ENCODE data around the gene TNFSF18. TPM values are rescaled to one million over a fixed set of nuclear protein-coding genes. Genes with fewer than 3 reads are reported as not detected.

Gene TNFSF18
- not detected for total RNA-seq

DNA sequence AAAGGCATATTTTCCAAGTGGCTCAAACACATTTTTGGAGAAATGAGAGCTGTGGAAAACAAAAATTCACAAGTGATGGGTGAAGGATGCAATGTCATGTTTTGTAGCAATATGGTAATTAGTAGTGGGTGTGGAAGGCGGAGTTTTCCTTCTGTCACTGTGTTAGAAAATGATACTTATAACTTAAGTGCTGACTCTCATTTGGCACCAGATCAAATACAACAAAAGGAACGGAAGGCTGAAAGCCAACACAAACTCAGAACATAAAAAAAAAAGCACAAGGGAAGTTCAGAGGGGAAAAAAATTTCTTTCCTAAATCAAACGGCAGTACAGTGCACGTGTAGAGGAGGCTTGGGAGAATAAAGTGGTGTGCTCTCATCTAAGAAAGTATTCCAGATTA, at the start of gene TNFSF18:
Gene TNFSF18, minus strand, starts transcription at position 77 of the 400 bp plus-strand sequence. Its CDS starts 45 bp downstream, at position 32.
- Histone ChIP-seq H3K27me3 (no peaks in the 10 kb centered on the region), H3K9me3 (no peaks in the 10 kb centered on the region), H3K4me1 (peaks cover 0 to 5% of the 10 kb centered on the region in 2 donors), H3K36me3 (no peaks in the 10 kb centered on the region), H3K27ac (no peak within 1 kb of the TSS), H3K4me3 (no peak within 1 kb of the TSS)
- DNase-seq (ENCODE audit: low spot score): no peak
- TF ChIP-seq, protein P1, sequence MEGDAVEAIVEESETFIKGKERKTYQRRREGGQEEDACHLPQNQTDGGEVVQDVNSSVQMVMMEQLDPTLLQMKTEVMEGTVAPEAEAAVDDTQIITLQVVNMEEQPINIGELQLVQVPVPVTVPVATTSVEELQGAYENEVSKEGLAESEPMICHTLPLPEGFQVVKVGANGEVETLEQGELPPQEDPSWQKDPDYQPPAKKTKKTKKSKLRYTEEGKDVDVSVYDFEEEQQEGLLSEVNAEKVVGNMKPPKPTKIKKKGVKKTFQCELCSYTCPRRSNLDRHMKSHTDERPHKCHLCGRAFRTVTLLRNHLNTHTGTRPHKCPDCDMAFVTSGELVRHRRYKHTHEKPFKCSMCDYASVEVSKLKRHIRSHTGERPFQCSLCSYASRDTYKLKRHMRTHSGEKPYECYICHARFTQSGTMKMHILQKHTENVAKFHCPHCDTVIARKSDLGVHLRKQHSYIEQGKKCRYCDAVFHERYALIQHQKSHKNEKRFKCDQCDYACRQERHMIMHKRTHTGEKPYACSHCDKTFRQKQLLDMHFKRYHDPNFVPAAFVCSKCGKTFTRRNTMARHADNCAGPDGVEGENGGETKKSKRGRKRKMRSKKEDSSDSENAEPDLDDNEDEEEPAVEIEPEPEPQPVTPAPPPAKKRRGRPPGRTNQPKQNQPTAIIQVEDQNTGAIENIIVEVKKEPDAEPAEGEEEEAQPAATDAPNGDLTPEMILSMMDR (IDR thresholded peaks at IDR 0.05): no peak

GRCh38 chr1:173099166-173099565, 48.4 kb upstream of the TNFSF18 start:
- no peaks in the 10 kb centered on the region for H3K4me1 ChIP-seq
- TF ChIP-seq, protein P1 (IDR thresholded peaks at IDR 0.05): no peak
- H3K27me3 ChIP-seq: no peaks in the 10 kb centered on the region
- no peak overlapping the region for H3K27ac ChIP-seq
- DNase-seq (ENCODE audit: low spot score): no peak
- H3K4me3 ChIP-seq: no peak overlapping the region
- H3K36me3 ChIP-seq: no peaks in the 10 kb centered on the region
- H3K9me3 ChIP-seq: peaks cover 5 to 16% of the 10 kb centered on the region in 2 donors

- no peaks in the 10 kb centered on the region for H3K27me3 ChIP-seq
- TF ChIP-seq, protein P1 (IDR thresholded peaks at IDR 0.05): no peak
- H3K27ac ChIP-seq: no peak overlapping the region
- no peak overlapping the region for H3K4me3 ChIP-seq
- H3K4me1 ChIP-seq: no peaks in the 10 kb centered on the region
- H3K36me3 ChIP-seq: no peaks in the 10 kb centered on the region
- peaks cover under 1 to 9% of the 10 kb centered on the region in 2 donors for H3K9me3 ChIP-seq
- DNase-seq (ENCODE audit: low spot score): no peak
Measured at GRCh38 chr1:173098117-173098516, 47.4 kb upstream of the TNFSF18 start.

GRCh38 chr1:173097001-173097400, 46.3 kb upstream of the TNFSF18 start:
- Histone ChIP-seq H3K9me3 (no peaks in the 10 kb centered on the region), H3K27ac (no peak overlapping the region)

DNA sequence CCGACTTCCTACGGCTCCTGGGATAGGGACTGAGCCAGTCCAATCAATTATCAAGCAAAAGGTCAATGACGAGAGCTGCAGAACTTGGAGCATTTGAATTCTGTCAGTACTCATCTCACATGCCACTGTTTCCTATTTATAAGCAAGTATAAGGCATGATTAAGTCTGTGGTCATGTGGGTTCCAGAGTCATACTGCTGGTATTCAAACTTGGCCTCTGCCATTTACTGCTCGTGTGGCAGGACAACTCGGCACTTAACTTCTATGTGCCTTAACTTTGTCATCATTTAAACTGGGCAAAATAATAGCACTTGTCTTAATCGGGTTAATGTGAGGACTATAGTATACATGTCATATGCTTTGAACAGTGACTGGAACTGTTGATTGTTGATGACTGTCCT, 44.9 kb upstream of the TNFSF18 start:
- no peak for DNase-seq (ENCODE audit: low spot score)
- TF ChIP-seq, protein P1 (IDR thresholded peaks at IDR 0.05): no peak
- no peaks in the 10 kb centered on the region for H3K4me1 ChIP-seq
- no peaks in the 10 kb centered on the region for H3K27me3 ChIP-seq
- H3K9me3 ChIP-seq: no peaks in the 10 kb centered on the region
- H3K36me3 ChIP-seq: no peaks in the 10 kb centered on the region
- no peak overlapping the region for H3K27ac ChIP-seq
- no peak overlapping the region for H3K4me3 ChIP-seq

More at GRCh38 chr1:173097001-173097400, 46.3 kb upstream of the TNFSF18 start:
- no peak overlapping the region for H3K4me3 ChIP-seq
- DNase-seq (ENCODE audit: low spot score): no peak
- H3K36me3 ChIP-seq: no peaks in the 10 kb centered on the region
- no peaks in the 10 kb centered on the region for H3K4me1 ChIP-seq
- H3K27me3 ChIP-seq: no peaks in the 10 kb centered on the region
- TF ChIP-seq, protein P1 (IDR thresholded peaks at IDR 0.05): no peak

- no peak for DNase-seq (ENCODE audit: low spot score)
- TF ChIP-seq, protein P1 (IDR thresholded peaks at IDR 0.05): no peak
- Histone ChIP-seq H3K4me1 (no peaks in the 10 kb centered on the region), H3K4me3 (no peak overlapping the region), H3K27me3 (no peaks in the 10 kb centered on the region), H3K9me3 (no peaks in the 10 kb centered on the region), H3K27ac (no peak overlapping the region), H3K36me3 (no peaks in the 10 kb centered on the region)
Measured at GRCh38 chr1:173094541-173094940, 43.8 kb upstream of the TNFSF18 start.
